ENCODE measurements around the gene LY6G6F. TPM values are rescaled to one million over a fixed set of nuclear protein-coding genes. Genes with fewer than 3 reads are reported as not detected.
"Not testable (repeated sequence)": the region's sequence is repeated elsewhere in the genome, so short reads cannot be mapped to it uniquely, and the experiment has no call there.

LY6G6F gene
- total RNA-seq, 4 donors from 2014 or later: not detected

DNA sequence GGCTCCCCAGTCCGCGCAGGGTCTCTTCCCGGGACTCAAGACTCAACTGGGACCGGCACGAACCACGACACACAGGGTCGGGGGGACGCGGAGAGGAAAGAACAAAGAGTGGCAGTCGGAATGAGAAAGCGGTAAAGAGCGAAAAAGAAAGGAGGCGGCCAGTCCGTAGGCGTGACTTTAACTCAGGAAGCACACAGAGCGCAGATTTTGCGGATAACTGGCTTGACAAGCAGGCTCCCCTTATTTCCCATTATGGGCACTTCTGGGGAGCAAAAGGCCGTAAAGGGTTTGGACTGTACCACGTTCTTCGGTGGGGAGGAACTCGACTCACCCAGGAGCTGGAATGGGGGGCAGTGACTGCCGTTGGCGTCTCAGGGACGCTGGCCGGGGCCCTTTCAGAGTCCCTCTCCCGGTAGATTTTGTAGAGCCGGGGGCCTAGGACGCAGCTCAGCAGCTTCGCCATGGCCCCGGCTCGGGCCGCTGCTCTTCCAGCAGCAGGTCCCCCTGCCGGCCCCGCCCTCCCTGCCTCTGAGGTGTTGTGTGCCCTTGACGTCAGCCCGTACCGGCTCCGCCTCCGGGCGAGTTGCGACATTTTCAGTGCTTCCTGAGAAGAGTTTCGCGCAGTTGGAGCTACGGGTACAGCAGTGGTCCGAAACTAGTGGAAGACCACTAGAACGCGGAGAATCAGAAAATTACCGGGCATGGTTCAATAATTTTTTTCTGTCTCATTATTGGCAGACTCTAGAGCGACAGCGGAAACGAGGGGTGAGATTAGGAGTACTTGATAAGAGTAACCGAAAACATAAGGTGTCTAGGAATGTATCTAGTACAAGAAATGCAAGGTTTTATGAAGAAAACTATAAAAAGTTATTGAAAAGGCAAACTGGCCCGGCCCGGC is 3.6 kb upstream of the LY6G6F start, which contains the start of gene ABHD16A:
Gene ABHD16A (minus strand): TSS at position 506 of the 898 bp plus-strand sequence. CDS start 43 bp downstream, at position 463.
- TF ChIP-seq, protein P1, sequence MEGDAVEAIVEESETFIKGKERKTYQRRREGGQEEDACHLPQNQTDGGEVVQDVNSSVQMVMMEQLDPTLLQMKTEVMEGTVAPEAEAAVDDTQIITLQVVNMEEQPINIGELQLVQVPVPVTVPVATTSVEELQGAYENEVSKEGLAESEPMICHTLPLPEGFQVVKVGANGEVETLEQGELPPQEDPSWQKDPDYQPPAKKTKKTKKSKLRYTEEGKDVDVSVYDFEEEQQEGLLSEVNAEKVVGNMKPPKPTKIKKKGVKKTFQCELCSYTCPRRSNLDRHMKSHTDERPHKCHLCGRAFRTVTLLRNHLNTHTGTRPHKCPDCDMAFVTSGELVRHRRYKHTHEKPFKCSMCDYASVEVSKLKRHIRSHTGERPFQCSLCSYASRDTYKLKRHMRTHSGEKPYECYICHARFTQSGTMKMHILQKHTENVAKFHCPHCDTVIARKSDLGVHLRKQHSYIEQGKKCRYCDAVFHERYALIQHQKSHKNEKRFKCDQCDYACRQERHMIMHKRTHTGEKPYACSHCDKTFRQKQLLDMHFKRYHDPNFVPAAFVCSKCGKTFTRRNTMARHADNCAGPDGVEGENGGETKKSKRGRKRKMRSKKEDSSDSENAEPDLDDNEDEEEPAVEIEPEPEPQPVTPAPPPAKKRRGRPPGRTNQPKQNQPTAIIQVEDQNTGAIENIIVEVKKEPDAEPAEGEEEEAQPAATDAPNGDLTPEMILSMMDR (IDR thresholded peaks at IDR 0.05): no peak
- DNase-seq (ENCODE audit: low spot score) (peak; percentile 96), ATAC-seq (ENCODE audit: low FRiP score) (peak; percentile 97)

DNA sequence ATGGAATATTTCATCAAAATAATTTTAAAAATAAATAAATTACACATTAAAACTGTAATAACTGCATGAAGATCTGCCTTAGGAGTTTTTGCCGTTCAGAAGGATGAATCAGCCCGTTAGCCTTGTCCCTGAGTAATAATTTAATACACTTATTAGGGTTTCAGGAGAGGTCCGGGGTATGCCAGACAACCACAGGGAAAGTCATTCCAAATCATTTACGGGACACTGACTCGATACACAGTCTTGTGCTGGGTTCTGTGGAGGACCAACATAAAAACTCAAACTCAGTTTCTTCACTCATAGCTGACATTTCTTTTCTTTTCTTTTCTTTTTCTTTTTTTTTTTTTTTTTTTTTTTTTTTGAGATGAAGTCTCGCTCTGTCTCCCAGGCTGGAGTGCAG is 735 bp upstream of the LY6G6F start:
- TF ChIP-seq, protein P1 (IDR thresholded peaks at IDR 0.05): no peak
- DNase-seq (ENCODE audit: low spot score): no peak
- ATAC-seq (ENCODE audit: low FRiP score): no peak

DNA sequence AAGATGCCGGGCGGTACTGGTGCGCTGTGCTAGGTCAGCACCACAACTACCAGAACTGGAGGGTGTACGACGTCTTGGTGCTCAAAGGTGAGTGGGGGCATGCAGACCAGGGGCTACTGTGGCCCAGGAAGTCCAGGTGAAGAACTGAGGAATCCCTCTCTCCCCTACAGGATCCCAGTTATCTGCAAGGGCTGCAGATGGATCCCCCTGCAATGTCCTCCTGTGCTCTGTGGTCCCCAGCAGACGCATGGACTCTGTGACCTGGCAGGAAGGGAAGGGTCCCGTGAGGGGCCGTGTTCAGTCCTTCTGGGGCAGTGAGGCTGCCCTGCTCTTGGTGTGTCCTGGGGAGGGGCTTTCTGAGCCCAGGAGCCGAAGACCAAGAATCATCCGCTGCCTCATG is 1.0 kb downstream of the LY6G6F start:
- no peak for ATAC-seq (ENCODE audit: low FRiP score)
- TF ChIP-seq, protein P1 (IDR thresholded peaks at IDR 0.05): no peak

DNA sequence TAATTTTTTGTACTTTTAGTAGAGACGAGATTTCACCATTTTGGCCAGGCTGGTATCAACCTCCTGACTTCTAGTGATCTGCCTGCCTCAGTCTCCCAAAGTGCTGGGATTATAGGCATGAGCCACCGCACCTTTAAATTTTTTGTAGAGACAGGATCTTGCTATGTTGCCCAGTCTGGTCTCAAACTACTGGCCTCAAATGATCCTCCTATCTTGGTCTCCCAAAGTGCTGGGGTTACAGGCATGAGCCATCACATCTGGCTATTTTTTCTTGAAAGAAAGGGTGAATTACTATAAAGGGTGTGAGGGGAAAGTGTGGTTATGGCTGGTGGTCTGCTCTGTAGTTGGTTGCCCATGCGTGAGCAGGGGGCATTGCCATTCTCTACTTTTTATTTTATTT is 1.6 kb downstream of the LY6G6F start:
- no peak for DNase-seq (ENCODE audit: low spot score)
- TF ChIP-seq, protein P1 (IDR thresholded peaks at IDR 0.05): no peak
- ATAC-seq (ENCODE audit: low FRiP score): no peak

More for the DNA sequence above, 1.0 kb downstream of the LY6G6F start:
- no peak for DNase-seq (ENCODE audit: low spot score)

DNA sequence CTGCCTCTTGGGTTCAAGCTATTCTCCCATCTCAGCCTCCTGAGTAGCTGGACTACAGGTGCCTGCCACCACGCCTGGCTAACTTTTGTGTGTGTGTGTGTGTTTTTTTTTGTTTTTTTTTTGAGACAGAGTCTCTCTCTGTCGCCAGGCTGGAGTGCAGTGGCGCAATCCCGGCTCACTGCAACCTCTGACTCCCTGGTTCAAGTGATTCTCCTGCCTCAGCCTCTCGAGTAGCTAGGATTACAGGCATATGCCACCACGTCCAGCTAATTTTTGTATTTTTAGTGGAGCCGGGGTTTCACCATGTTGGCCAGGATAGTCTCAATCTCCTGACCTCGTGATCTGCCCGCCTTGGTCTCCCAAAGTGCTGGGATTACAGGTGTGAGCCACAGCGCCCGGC is 2.5 kb downstream of the LY6G6F start:
- ATAC-seq (ENCODE audit: low FRiP score); DNase-seq (ENCODE audit: low spot score): not testable (repeated sequence)

DNA sequence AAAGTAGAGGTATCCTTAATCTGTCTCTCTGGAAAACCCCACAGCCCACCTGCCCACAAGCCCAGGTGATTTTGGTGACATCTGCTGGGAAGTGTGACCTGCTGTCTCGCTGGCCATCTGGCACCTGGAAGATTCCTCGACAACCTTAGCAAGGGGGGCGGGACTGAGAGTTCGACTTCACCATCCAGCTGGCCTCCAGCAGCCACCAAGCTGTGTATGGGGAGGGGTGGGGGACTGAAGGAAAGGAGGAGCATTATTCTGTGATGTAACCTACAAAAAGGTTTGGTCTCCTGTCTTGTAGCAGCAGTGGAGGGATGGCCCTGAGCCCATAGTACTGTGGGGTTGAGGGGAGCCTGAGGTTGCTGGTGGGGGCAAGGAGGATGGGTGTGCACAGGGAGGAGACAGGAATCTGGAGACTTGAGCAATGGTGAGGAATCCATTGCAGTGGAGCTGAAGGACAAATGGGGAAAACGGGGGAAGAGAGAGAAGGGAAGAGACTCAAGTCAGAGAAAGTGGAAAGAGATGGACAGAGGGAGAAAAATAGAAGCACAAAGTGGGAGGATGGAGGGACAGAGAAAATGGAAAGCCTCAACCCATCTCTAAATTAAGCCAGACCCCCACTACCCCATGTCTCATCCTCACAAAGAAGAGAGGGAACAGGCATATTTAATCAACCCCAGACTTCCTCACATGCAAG is 4.0 kb downstream of the LY6G6F start:
- TF ChIP-seq, protein P1 (IDR thresholded peaks at IDR 0.05): no peak
- no peak for ATAC-seq (ENCODE audit: low FRiP score)
- no peak for DNase-seq (ENCODE audit: low spot score)

DNA sequence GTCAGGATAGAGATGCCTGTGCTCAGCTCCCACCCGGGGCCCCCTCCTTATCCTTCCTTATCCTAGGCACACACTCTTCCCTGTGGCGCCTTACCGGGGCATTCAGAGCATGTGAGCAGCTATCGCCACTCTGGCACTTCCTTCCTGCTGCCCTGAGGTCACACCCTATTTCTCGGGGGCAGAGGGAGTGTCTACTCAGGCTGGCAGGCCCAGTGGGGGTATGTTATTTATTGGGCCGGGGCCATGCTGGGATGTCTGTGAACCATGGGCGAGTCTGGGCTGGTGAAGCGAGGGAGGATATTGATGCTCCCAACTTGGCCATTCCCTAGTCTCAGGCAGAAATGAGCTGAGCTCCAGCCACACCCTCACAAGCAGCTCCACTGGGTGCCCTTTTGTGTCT is 4.6 kb downstream of the LY6G6F start:
- DNase-seq (ENCODE audit: low spot score) (no peak), ATAC-seq (ENCODE audit: low FRiP score) (no peak)
- TF ChIP-seq, protein P1 (IDR thresholded peaks at IDR 0.05): no peak

All from omental fat pad (tissue), 4 donors.